ENCODE data around the gene DAGLA.

The DAGLA gene

DNA sequence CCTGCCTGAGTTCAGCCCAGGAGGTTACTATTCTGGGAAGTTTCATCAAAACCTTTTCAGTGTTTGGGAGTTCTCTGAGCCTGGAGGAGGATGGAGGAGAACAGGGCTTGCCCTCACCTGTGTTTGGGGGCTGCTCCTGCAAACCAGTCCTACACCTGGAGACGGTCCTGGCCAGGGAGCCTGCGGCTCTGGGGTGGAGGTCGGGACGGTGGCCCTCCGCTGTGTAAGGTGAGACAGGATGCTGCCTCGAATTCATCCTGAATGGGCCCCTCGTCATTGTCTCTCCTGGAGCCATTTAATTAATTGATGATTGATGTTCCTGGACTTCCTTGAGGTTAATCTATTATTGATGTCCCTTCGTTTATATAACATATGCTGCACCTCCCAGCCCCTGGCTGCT, 6.3 kb downstream of the DAGLA start:
- Histone ChIP-seq H3K27ac (ENCODE audit: low read depth, low read length) (no peak overlapping the region), H3F3A (ENCODE audit: insufficient read depth) (no peaks in the 10 kb centered on the region), H3K36me3 (ENCODE audit: low read length) (no peaks in the 10 kb centered on the region), H3K27me3 (ENCODE audit: low read length) (no peaks in the 10 kb centered on the region), H3K4me3 (ENCODE audit: insufficient read depth, low read length, poor library complexity, severe bottlenecking) (no peak overlapping the region), H3K9me3 (ENCODE audit: insufficient read depth, low read length) (no peaks in the 10 kb centered on the region), H3K79me2 (ENCODE audit: insufficient read depth, low read length) (no peaks in the 10 kb centered on the region), H3K4me2 (ENCODE audit: low read depth, low read length, poor library complexity, severe bottlenecking) (no peak overlapping the region), H2AFZ (ENCODE audit: low read depth, low read length, severe bottlenecking) (no peak overlapping the region), H3K9ac (ENCODE audit: low read length) (no peak overlapping the region), H3K9me2 (replicated peaks; ENCODE audit: insufficient read depth, low read length) (no peaks in the 10 kb centered on the region), H4K20me1 (ENCODE audit: low read depth, low read length) (no peaks in the 10 kb centered on the region)
- TF ChIP-seq EZH2phosphoT487 (conservative IDR thresholded peaks at IDR 0.05; ENCODE audit: low read length) = no peak
- TF ChIP-seq, protein P1, sequence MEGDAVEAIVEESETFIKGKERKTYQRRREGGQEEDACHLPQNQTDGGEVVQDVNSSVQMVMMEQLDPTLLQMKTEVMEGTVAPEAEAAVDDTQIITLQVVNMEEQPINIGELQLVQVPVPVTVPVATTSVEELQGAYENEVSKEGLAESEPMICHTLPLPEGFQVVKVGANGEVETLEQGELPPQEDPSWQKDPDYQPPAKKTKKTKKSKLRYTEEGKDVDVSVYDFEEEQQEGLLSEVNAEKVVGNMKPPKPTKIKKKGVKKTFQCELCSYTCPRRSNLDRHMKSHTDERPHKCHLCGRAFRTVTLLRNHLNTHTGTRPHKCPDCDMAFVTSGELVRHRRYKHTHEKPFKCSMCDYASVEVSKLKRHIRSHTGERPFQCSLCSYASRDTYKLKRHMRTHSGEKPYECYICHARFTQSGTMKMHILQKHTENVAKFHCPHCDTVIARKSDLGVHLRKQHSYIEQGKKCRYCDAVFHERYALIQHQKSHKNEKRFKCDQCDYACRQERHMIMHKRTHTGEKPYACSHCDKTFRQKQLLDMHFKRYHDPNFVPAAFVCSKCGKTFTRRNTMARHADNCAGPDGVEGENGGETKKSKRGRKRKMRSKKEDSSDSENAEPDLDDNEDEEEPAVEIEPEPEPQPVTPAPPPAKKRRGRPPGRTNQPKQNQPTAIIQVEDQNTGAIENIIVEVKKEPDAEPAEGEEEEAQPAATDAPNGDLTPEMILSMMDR (IDR thresholded peaks at IDR 0.05; ENCODE audit: insufficient read depth, low read length, poor library complexity, severe bottlenecking) = no peak

DNA sequence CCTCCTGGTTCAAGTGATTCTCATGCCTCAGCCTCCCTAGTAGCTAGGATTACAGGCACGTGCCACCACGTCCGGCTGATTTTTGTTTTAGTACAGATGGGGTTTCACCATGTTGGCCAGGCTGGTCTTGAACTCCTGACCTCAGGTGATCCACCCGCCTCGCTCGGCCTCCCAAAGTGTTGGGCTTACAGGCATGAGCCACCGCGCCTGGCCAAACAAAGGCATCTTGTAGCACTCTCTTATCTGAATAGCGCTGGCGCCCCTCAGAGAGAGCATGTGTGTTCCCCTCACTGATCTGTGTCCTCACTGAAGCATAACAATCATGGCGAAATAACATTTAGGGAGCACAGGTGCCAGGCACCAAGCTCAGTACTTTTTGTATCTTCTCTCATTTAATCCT, 7.2 kb downstream of the DAGLA start:
- no peaks in the 10 kb centered on the region for H3K9me2 ChIP-seq (replicated peaks; ENCODE audit: insufficient read depth, low read length)
- no peaks in the 10 kb centered on the region for H3K79me2 ChIP-seq (ENCODE audit: insufficient read depth, low read length)
- H3K4me3 ChIP-seq (ENCODE audit: insufficient read depth, low read length, poor library complexity, severe bottlenecking) = no peak overlapping the region
- no peaks in the 10 kb centered on the region for H3K9me3 ChIP-seq (ENCODE audit: insufficient read depth, low read length)
- no peak overlapping the region for H3K9ac ChIP-seq (ENCODE audit: low read length)
- no peaks in the 10 kb centered on the region for H3K27me3 ChIP-seq (ENCODE audit: low read length)
- no peaks in the 10 kb centered on the region for H4K20me1 ChIP-seq (ENCODE audit: low read depth, low read length)
- H2AFZ ChIP-seq (ENCODE audit: low read depth, low read length, severe bottlenecking) = no peak overlapping the region
- no peak overlapping the region for H3K27ac ChIP-seq (ENCODE audit: low read depth, low read length)
- TF ChIP-seq EZH2phosphoT487 (conservative IDR thresholded peaks at IDR 0.05; ENCODE audit: low read length) = no peak
- TF ChIP-seq, protein P1 (IDR thresholded peaks at IDR 0.05; ENCODE audit: insufficient read depth, low read length, poor library complexity, severe bottlenecking) = no peak
- H3K36me3 ChIP-seq (ENCODE audit: low read length) = no peaks in the 10 kb centered on the region
- no peaks in the 10 kb centered on the region for H3F3A ChIP-seq (ENCODE audit: insufficient read depth)
- H3K4me2 ChIP-seq (ENCODE audit: low read depth, low read length, poor library complexity, severe bottlenecking) = no peak overlapping the region

DNA sequence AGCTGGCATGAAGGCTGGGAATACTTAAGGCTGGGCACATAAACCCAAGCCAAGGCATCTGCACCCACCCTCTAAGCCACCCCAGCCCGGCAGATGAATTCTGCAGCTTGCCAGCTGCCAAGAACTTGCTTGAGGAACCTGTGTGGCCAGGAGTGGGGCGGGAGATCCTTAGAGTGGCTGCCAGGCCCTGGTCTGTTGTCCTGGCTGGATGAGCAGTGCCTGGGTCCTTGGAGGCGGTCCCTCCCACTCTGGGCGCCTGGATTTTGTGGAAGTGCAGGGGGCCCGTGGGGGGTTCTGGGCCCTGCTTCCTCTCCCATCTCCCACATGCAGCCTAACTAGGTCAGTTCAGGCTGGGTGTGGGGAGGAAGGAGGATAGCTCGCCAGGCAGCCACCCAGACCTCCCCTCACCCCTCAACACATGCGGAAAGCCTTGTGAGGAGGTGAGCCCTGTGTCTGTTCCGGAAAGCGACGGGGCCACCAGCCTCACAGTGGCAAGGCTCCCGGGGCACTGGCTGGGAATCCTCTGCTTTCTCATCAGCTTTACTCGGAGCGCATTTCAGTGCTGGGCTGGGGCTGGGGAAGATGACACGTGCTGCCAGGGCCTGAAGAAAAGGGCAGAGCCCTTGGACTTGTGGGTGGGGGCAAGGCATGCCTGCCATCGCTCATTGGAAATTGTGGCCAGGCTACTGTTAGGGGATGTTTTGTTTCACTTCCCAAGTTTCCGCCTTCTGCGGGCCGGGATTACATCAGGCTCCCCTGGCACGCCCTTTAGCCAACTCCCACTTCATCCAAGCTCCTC, 8.4 kb downstream of the DAGLA start:
- Histone ChIP-seq H3F3A (ENCODE audit: insufficient read depth) (no peaks in the 10 kb centered on the region), H3K4me2 (ENCODE audit: low read depth, low read length, poor library complexity, severe bottlenecking) (no peak overlapping the region), H3K79me2 (ENCODE audit: insufficient read depth, low read length) (no peaks in the 10 kb centered on the region), H3K27me3 (ENCODE audit: low read length) (no peaks in the 10 kb centered on the region), H4K20me1 (ENCODE audit: low read depth, low read length) (no peaks in the 10 kb centered on the region), H3K9me2 (replicated peaks; ENCODE audit: insufficient read depth, low read length) (no peaks in the 10 kb centered on the region), H3K9me3 (ENCODE audit: insufficient read depth, low read length) (no peaks in the 10 kb centered on the region), H3K4me3 (ENCODE audit: insufficient read depth, low read length, poor library complexity, severe bottlenecking) (no peak overlapping the region), H3K27ac (ENCODE audit: low read depth, low read length) (no peak overlapping the region), H2AFZ (ENCODE audit: low read depth, low read length, severe bottlenecking) (no peak overlapping the region), H3K36me3 (ENCODE audit: low read length) (no peaks in the 10 kb centered on the region), H3K9ac (ENCODE audit: low read length) (no peak overlapping the region)
- TF ChIP-seq, protein P1 (IDR thresholded peaks at IDR 0.05; ENCODE audit: insufficient read depth, low read length, poor library complexity, severe bottlenecking) = no peak
- no peak for TF ChIP-seq EZH2phosphoT487 (conservative IDR thresholded peaks at IDR 0.05; ENCODE audit: low read length)

All from SU-DHL-6 (cell line).